Fibroblast of pulmonary artery (primary cell): ENCODE measurements around the gene AXIN1.

Experiments used
- DNase-seq: peaks from one replicate; pipeline ENCODE4 v3.0.0-alpha.2; 2010; ENCODE audit warnings: low read depth
- H3K4me3 ChIP-seq: replicated peaks from 2 replicates; pipeline ENCODE4 v1.5.1; 2011; ENCODE audit warnings: low read depth, mild to moderate bottlenecking, control low read depth, low read length, moderate library complexity
- TF ChIP-seq, protein P1 (sequence below): IDR thresholded peaks from 2 replicates; pipeline ENCODE4 v1.5.1; 2011; ENCODE audit warnings: mild to moderate bottlenecking, control low read depth, low read length, inconsistent platforms; ENCODE audit errors: missing control alignments

Gene AXIN1

DNA sequence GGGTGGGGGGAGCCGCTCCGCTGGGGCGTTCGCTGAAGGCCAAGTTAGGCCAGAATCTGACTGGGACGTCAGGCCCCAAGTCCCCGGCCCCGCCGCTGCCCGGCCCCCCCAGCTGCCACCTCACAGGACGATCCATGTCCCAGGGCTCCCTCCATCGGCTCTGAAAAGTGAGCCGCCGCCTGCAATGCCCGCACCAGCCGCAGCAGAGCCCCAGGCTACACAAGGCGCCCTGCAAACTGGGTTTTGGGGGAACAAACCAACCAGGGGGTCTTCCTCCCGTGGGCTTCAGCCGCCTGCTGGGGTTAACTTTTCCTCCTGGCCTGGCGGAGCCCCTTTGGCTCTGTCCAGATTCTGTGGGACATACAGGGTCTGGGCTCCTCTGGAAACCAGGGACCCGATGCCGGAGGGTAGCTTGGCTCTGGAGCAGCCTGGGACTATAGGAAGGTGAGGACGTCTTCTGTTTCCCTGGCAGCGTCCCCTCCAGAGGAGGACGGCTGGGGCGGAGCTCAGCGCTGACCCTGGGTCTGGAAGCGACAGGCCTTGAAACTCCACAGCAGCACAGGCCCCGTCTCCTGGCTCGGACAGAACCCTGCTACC is 45.3 kb upstream of the AXIN1 start:
- DNase-seq: peak; percentile 61
- TF ChIP-seq, protein P1, sequence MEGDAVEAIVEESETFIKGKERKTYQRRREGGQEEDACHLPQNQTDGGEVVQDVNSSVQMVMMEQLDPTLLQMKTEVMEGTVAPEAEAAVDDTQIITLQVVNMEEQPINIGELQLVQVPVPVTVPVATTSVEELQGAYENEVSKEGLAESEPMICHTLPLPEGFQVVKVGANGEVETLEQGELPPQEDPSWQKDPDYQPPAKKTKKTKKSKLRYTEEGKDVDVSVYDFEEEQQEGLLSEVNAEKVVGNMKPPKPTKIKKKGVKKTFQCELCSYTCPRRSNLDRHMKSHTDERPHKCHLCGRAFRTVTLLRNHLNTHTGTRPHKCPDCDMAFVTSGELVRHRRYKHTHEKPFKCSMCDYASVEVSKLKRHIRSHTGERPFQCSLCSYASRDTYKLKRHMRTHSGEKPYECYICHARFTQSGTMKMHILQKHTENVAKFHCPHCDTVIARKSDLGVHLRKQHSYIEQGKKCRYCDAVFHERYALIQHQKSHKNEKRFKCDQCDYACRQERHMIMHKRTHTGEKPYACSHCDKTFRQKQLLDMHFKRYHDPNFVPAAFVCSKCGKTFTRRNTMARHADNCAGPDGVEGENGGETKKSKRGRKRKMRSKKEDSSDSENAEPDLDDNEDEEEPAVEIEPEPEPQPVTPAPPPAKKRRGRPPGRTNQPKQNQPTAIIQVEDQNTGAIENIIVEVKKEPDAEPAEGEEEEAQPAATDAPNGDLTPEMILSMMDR: peak; percentile 36
- peak overlapping the region; percentile 65 for H3K4me3 ChIP-seq

DNA sequence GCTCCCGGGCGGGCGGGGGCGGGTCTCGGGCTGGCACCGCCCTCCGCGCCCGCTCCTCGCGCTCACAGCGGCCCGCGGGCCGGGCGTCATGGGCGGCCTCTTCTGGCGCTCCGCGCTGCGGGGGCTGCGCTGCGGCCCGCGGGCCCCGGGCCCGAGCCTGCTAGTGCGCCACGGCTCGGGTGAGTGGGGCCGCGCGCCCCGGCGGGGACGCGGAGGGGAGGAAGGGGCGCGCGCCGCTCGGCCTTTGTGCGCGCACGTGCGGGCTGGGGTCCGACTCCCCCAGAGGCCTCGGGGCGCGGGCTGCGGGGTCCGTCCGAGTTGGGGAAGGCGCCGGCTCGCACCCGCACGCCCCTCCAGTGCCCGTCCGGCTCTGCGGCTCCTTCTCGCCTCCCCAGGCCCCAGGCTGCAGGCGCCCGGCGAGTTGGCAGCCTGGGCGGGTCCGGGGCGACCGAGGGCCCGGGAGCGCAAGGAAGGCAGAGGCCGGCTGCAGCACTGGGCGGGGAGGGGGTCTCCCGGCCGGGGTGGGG is 44.7 kb upstream of the AXIN1 start, which contains the start of gene NME4:
NME4 (plus strand) TSS at position 65 of the 527 bp plus-strand sequence; CDS start at position 89, 24 bp downstream.
- peak; percentile 51 for DNase-seq
- H3K4me3 ChIP-seq: peak within 1 kb of the TSS; percentile 65
- TF ChIP-seq, protein P1: no peak

DNA sequence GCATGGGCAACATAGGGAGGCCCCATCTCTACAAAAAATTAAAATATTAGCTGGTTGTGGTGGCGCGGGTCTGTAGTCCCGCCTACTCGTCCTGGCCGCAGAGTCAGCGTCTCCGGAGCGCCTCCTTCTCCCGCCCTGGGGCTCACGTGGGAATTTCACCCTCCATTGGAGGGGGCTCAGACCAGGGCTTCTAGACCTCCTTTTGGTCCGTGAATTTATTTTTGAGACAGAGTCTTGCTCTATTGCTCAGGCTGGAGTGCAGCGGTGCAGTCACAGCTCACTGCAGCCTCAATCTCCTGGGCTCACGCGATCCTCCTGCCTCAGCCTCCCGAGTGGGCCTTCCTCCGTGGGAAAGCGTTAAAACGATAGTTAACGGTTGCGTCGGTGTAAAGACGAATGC is 44.1 kb upstream of the AXIN1 start:
- TF ChIP-seq, protein P1: no peak
- peak; percentile 56 for DNase-seq
- H3K4me3 ChIP-seq: peak overlapping the region; percentile 65

DNA sequence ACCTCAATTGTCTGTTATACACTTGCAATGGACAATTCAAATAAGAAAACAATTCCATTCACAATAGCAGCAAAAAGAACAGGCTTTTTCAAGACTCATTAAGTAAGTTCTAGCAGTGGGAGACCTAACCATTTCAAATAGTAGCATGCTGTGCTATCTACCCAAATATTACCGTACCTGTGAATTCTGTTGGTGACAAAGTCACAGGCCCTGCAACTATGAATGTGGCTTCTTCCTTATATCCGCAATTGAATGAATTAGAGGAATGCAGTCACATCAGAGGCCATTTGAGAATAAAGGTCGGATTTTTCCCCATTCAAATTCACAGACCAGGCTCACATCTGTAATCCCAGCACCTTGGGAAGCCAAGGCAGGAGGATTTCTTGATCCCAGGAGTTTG is 43.7 kb upstream of the AXIN1 start:
- TF ChIP-seq, protein P1: no peak
- peak overlapping the region; percentile 65 for H3K4me3 ChIP-seq
- DNase-seq: no peak

DNA sequence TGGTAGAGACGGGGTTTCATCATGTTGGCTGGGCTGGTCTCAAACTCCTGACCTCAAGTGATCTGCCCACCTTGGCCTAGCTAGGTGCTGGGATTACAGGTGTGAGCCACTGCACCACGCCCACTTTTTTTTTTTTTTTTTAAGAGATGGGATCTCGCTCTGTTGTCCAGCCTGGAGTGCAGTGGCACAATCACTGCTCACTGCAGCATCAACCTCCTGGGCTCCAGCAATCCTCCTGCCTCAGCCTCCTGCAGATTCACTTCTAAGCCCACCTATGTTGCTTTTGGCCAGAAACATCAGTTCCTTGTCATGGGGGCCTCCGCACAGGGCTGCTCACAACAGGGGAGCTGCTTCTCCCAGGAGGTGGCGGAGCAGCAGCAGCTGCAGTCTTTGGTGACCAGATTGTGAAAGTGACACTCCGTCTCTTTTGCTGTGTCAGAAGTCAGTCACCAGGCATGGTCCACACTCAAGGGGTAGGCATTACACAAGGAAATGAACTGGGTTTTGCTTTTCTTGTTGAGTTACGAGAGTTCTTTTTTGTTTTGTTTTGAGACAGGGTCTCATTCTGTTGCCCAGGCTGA is 40.0 kb upstream of the AXIN1 start:
- H3K4me3 ChIP-seq: no peak overlapping the region
- no peak for DNase-seq
- TF ChIP-seq, protein P1: no peak

DNA sequence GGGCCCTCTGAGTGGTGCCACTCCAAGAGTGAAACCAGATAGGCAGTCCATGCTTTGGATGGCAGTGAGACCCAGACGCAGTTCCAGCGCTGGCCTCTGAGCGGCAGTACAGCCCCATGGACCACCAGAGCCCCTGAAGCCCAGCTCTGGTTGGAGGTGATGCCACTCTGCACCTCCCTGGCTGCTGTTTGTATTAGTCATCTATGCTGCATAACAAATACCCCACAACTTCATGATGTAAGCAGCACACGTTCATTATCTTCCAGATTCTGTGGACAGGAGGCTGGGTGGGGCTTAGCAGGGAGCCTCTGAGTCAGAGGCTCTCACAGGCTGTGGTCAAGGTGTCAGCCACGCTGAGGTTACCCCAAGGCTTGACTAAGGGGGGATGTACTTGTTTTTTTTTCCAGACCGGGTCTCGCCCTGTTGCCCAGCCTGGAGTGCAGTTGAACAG is 39.4 kb upstream of the AXIN1 start:
- H3K4me3 ChIP-seq: no peak overlapping the region
- DNase-seq: peak; percentile 73
- TF ChIP-seq, protein P1: peak; percentile 76

DNA sequence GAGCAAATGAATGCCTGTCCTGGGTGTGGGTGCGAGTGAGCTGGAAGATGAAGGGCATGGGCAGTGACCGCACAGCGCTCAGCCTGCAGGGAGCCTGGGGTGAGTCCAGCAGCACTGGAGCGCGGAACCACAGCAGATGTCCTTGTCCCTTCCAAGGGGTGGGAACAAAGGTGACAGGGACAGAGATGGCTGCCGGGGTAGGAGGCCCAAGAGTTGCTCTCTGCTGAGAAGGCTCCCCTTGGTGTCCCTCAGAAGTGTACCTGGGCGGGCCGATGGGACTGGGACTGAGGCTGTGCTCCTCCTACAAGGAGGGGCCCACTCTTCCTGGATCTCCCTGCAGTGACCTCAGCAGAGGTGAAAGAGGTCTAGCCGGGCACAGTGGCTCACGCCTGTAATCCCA is 36.8 kb upstream of the AXIN1 start:
- TF ChIP-seq, protein P1: no peak
- no peak overlapping the region for H3K4me3 ChIP-seq
- no peak for DNase-seq
